Panc1 (cell line): ENCODE results near the gene OR14J1. TPM values are rescaled to one million over a fixed set of nuclear protein-coding genes. Genes with fewer than 3 reads are reported as not detected.

Experiments
- ATAC-seq: fragments of 200-7000 bp; cut with Tn5 transposase; 2 replicates; pipeline ENCODE4 v1.9.1; 2020; ENCODE audit warnings: mild to moderate bottlenecking, moderate library complexity
- BruUV-seq: library from RNA; stranded (reverse); fragments of 400-500 nt; replicated peaks from 2 replicates; lab custom pipeline; 2021; lab: Mats Ljungman, UMichigan
- CTCF ChIA-PET: fragments of 300-600 bp; sonication (Branson Sonifier 250); formaldehyde crosslinking; loops from one replicate; lab custom pipeline; 2022; ENCODE audit warnings: antibody characterized with exemption; lab: Charles Lee
- POLR2A ChIA-PET: fragments of 300-600 bp; sonication (Branson Sonifier 250); formaldehyde crosslinking; loops from one replicate; lab custom pipeline; 2022; ENCODE audit warnings: antibody characterized with exemption; lab: Charles Lee
- DNase-seq: peaks from one replicate; pipeline ENCODE4 v3.0.0-alpha.2; 2010; ENCODE audit warnings: low read depth, low spot score
- H3K27ac ChIP-seq: 2 replicates; pipeline ENCODE4 v1.5.1; 2011; ENCODE audit warnings: mild to moderate bottlenecking, low read length, inconsistent platforms
- H3K27me3 ChIP-seq: fragments of 200-500 bp; sonication (Bioruptor generic); 2 replicates; pipeline ENCODE4 v1.6.0; 2014; ENCODE audit warnings: low read length, inconsistent platforms; ENCODE audit not compliant: control insufficient read depth, insufficient read depth
- H3K36me3 ChIP-seq: fragments of 200-500 bp; sonication (Bioruptor generic); 2 replicates; pipeline ENCODE4 v1.5.1; 2014; ENCODE audit warnings: inconsistent platforms, mild to moderate bottlenecking, low read length, moderate library complexity; ENCODE audit not compliant: control insufficient read depth, insufficient read depth
- H3K4me1 ChIP-seq: 2 replicates; pipeline ENCODE4 v1.5.1; 2011; ENCODE audit warnings: inconsistent platforms, mild to moderate bottlenecking, low read length, moderate library complexity; ENCODE audit not compliant: control insufficient read depth, insufficient read depth
- H3K4me3 ChIP-seq, 2 experiments: 2 replicates each; pipeline ENCODE4 v1.5.1; 2011 to 2012; ENCODE audit warnings: low read depth in 2 of 2, low read length in 2 of 2, mild to moderate bottlenecking in 2 of 2, inconsistent platforms in 1 of 2, moderate library complexity in 1 of 2
- H3K9me3 ChIP-seq: fragments of 200-500 bp; sonication (Bioruptor generic); 2 replicates; pipeline ENCODE4 v1.5.1; 2014; ENCODE audit warnings: low read depth, mild to moderate bottlenecking, inconsistent platforms, low read length, moderate library complexity; ENCODE audit not compliant: control insufficient read depth, insufficient read depth
- CTCF ChIP-seq: fragments of 450-650 bp; IDR thresholded peaks from 2 replicates; pipeline ENCODE4 v1.5.1; 2017; ENCODE audit warnings: mild to moderate bottlenecking
- POLR2AphosphoS5 ChIP-seq: IDR thresholded peaks from 2 replicates; pipeline ENCODE4 v1.6.1; 2012; ENCODE audit warnings: mild to moderate bottlenecking, low read depth, low read length, moderate library complexity
- REST ChIP-seq, 2 experiments: IDR thresholded peaks; 2 replicates each; pipeline ENCODE4 v1.6.1; 2011 to 2012; ENCODE audit warnings: low read depth in 2 of 2, control low read depth in 1 of 2, low read length in 1 of 2, mild to moderate bottlenecking in 1 of 2, moderate library complexity in 1 of 2; ENCODE audit not compliant: insufficient read depth in 1 of 2
- SIN3A ChIP-seq: IDR thresholded peaks from 2 replicates; pipeline ENCODE4 v1.6.1; 2012; ENCODE audit warnings: low read depth, mild to moderate bottlenecking, low read length, moderate library complexity, borderline replicate concordance; ENCODE audit not compliant: insufficient read depth
- TCF7L2 ChIP-seq: IDR thresholded peaks from 2 replicates; pipeline ENCODE4 v1.6.1; 2011; ENCODE audit warnings: mild to moderate bottlenecking, low read depth, low read length, inconsistent platforms
- in situ Hi-C: cut with HindIII; loops from 2 replicates; pipeline ENCODE4 v1.10.0; 2016; ENCODE audit warnings: low sequenced_read_pairs, low pct_unique_long_range_greater_than_20kb
- intact Hi-C: fragments of 100-400 bp; cut with micrococcal nuclease; formaldehyde crosslinking; loops from one replicate; pipeline ENCODE4 v1.10.0; 2022; ENCODE audit not compliant: unreplicated experiment
- total RNA-seq: library from RNA; stranded (reverse); gene quantifications from one replicate; pipeline ENCODE4 v1.2.1, GENCODE V29; 2021; ENCODE audit not compliant: unreplicated experiment

The OR14J1 gene
- total RNA-seq, 1 experiment from 2014 or later = not detected

GRCh38 chr6:29263001-29263400 lies 38.5 kb upstream of the OR14J1 start:
- Histone ChIP-seq H3K27ac (no peak overlapping the region), H3K4me3 (no peak overlapping the region), H3K9me3 (no peaks in the 10 kb centered on the region), H3K27me3 (no peaks in the 10 kb centered on the region; the same call in 1 of the 2 replicates), H3K4me1 (no peaks in the 10 kb centered on the region), H3K36me3 (no peaks in the 10 kb centered on the region; the same call in 1 of the 2 replicates)
- POLR2A ChIA-PET = no interaction called here
- ATAC-seq = no peak
- no peak for DNase-seq
- in situ Hi-C loops = no loop called here
- BruUV-seq = no TSS peak
- TF ChIP-seq TCF7L2 (no peak), CTCF (no peak), REST (IDR thresholded peaks at IDR 0.05; ENCODE audit: insufficient read depth in 1 of 2, low read depth in 2 of 2, low read length in 1 of 2) (no peak), POLR2AphosphoS5 (no peak), SIN3A (no peak)
- CTCF ChIA-PET = no interaction called here
- intact Hi-C loops = no loop called here

GRCh38 chr6:29294499-29294914 lies 7.0 kb upstream of the OR14J1 start:
- no peak for DNase-seq
- in situ Hi-C loops = no loop called here
- POLR2A ChIA-PET = interaction anchor here (1.0 kb wide), 1 partner anchor 18 kb away, joined by 4 read pairs; no protein-coding TSS in a partner anchor

More at GRCh38 chr6:29294499-29294914, 7.0 kb upstream of the OR14J1 start:
- no TSS peak for BruUV-seq
- Histone ChIP-seq H3K36me3 (no peaks in the 10 kb centered on the region), H3K27ac (no peak overlapping the region), H3K4me1 (no peaks in the 10 kb centered on the region), H3K9me3 (no peaks in the 10 kb centered on the region), H3K4me3 (no peak overlapping the region), H3K27me3 (no peaks in the 10 kb centered on the region)
- no peak for TF ChIP-seq SIN3A
- TF ChIP-seq CTCF = no peak
- TF ChIP-seq POLR2AphosphoS5 = no peak
- TF ChIP-seq TCF7L2 = no peak
- TF ChIP-seq REST (IDR thresholded peaks at IDR 0.05; ENCODE audit: insufficient read depth in 1 of 2, low read depth in 2 of 2, low read length in 1 of 2) = no peak
- no peak for ATAC-seq
- CTCF ChIA-PET = no interaction called here
- intact Hi-C loops = no loop called here
